Tibial artery (tissue), 4 donors: ENCODE data around the gene TRPM1.

Experiments
- DNase-seq, 2 donors: peaks; one replicate each; pipeline ENCODE4 v3.0.0-alpha.2; 2019
- H3K27ac ChIP-seq, 2 donors: fragments of 200-600 bp; sonication (generic) in 1 of 2; 1 replicate in 1 of 2; 2 replicates in 1 of 2; pipeline ENCODE4 v1.5.1; 2018 to 2019; ENCODE audit warnings: mild to moderate bottlenecking in 1 of 2
- H3K27me3 ChIP-seq, 2 donors: fragments of 200-600 bp; sonication (generic) in 1 of 2; one replicate each; pipeline versions ENCODE4 v1.5.1 to v1.6.0; 2016 to 2019
- H3K36me3 ChIP-seq, 3 donors: fragments of 200-600 bp; sonication (generic) in 2 of 3; one replicate each; pipeline ENCODE4 v1.5.1; 2016 to 2019; ENCODE audit warnings: mild to moderate bottlenecking in 2 of 3
- H3K4me1 ChIP-seq, 4 donors: fragments of 200-600 bp; sonication (generic) in 2 of 4; 1 replicate in 3 of 4; 2 replicates in 1 of 4; pipeline ENCODE4 v1.5.1; 2016 to 2019
- H3K4me3 ChIP-seq, 2 donors: fragments of 200-600 bp; sonication (generic) in 1 of 2; 1 replicate in 1 of 2; 2 replicates in 1 of 2; pipeline ENCODE4 v1.5.1; 2018 to 2019; ENCODE audit warnings: mild to moderate bottlenecking in 2 of 2
- H3K9me3 ChIP-seq, 3 donors: fragments of 200-600 bp; sonication (generic) in 1 of 3; one replicate each; pipeline ENCODE4 v1.5.1; 2016 to 2019
- CTCF ChIP-seq, 2 experiments: fragments of 200-600 bp in 1 of 2; fragments of 450-650 bp in 1 of 2; IDR thresholded peaks; one replicate each; pipeline ENCODE4 v1.5.1; 2017 to 2019; ENCODE audit warnings: antibody characterized with exemption in 2 of 2, mild to moderate bottlenecking in 1 of 2, moderate library complexity in 1 of 2
- intact Hi-C: fragments of 100-400 bp; cut with DNase I; formaldehyde crosslinking; loops from one replicate; pipeline ENCODE4 v1.15.0; 2023; ENCODE audit warnings: low total_unique reads

TRPM1 gene

GRCh38 chr15:31024330-31024729 lies 77.2 kb downstream of the TRPM1 start:
- Histone ChIP-seq H3K27me3 (no peaks in the 10 kb centered on the region), H3K27ac (no peak overlapping the region), H3K9me3 (no peaks in the 10 kb centered on the region), H3K4me1 (peaks cover 0 to 10% (median 6%) of the 10 kb centered on the region in 4 donors), H3K36me3 (no peaks in the 10 kb centered on the region), H3K4me3 (no peak overlapping the region)
- intact Hi-C loops: no loop called here
- no peak for TF ChIP-seq CTCF (IDR thresholded peaks at IDR 0.05)
- DNase-seq: no peak

- Histone ChIP-seq H3K36me3 (no peaks in the 10 kb centered on the region), H3K4me1 (peaks cover 0 to 10% (median 6%) of the 10 kb centered on the region in 4 donors), H3K4me3 (no peak overlapping the region), H3K27me3 (no peaks in the 10 kb centered on the region), H3K27ac (no peak overlapping the region), H3K9me3 (no peaks in the 10 kb centered on the region)
- no peak for TF ChIP-seq CTCF (IDR thresholded peaks at IDR 0.05)
- intact Hi-C loops: no loop called here
- no peak for DNase-seq
Measured at GRCh38 chr15:31023841-31024240, 77.7 kb downstream of the TRPM1 start.

GRCh38 chr15:31021067-31021665 lies 80.4 kb downstream of the TRPM1 start:
- Histone ChIP-seq H3K4me3 (no peak overlapping the region), H3K4me1 (peaks cover 0 to 10% (median 6%) of the 10 kb centered on the region in 4 donors), H3K36me3 (no peaks in the 10 kb centered on the region), H3K9me3 (no peaks in the 10 kb centered on the region), H3K27me3 (no peaks in the 10 kb centered on the region), H3K27ac (no peak overlapping the region)
- TF ChIP-seq CTCF (IDR thresholded peaks at IDR 0.05): no peak
- DNase-seq: no peak
- intact Hi-C loops: no loop called here

GRCh38 chr15:31020542-31020941 lies 81.0 kb downstream of the TRPM1 start:
- Histone ChIP-seq H3K4me3 (no peak overlapping the region), H3K27me3 (no peaks in the 10 kb centered on the region), H3K27ac (no peak overlapping the region), H3K9me3 (no peaks in the 10 kb centered on the region), H3K36me3 (no peaks in the 10 kb centered on the region), H3K4me1 (peaks cover 0 to 10% (median 6%) of the 10 kb centered on the region in 4 donors)
- no peak for DNase-seq
- TF ChIP-seq CTCF (IDR thresholded peaks at IDR 0.05): no peak
- intact Hi-C loops: no loop called here

GRCh38 chr15:31019986-31020385 lies 81.5 kb downstream of the TRPM1 start:
- peaks cover 0 to 10% (median 6%) of the 10 kb centered on the region in 4 donors for H3K4me1 ChIP-seq
- no peak for DNase-seq
- no peaks in the 10 kb centered on the region for H3K9me3 ChIP-seq
- H3K27ac ChIP-seq: no peak overlapping the region
- TF ChIP-seq CTCF (IDR thresholded peaks at IDR 0.05): no peak
- no peak overlapping the region for H3K4me3 ChIP-seq
- H3K27me3 ChIP-seq: no peaks in the 10 kb centered on the region
- intact Hi-C loops: no loop called here
- H3K36me3 ChIP-seq: no peaks in the 10 kb centered on the region

GRCh38 chr15:31017311-31017710 lies 84.2 kb downstream of the TRPM1 start:
- no peaks in the 10 kb centered on the region for H3K36me3 ChIP-seq
- no peak overlapping the region for H3K27ac ChIP-seq
- no peak overlapping the region for H3K4me3 ChIP-seq
- no peak for DNase-seq
- intact Hi-C loops: no loop called here
- H3K27me3 ChIP-seq: no peaks in the 10 kb centered on the region
- no peaks in the 10 kb centered on the region for H3K4me1 ChIP-seq
- H3K9me3 ChIP-seq: peaks cover 6 to 12% (median 6%) of the 10 kb centered on the region in 3 donors
- TF ChIP-seq CTCF (IDR thresholded peaks at IDR 0.05): no peak
